CD4-positive, alpha-beta T cell treated with Interleukin-15 for 1 hour (primary cell): Measurements from ENCODE around the gene PDK1.

Experiments used
- DNase-seq: peaks from one replicate; pipeline ENCODE4 v3.0.0-alpha.2; 2020

Gene PDK1

DNA sequence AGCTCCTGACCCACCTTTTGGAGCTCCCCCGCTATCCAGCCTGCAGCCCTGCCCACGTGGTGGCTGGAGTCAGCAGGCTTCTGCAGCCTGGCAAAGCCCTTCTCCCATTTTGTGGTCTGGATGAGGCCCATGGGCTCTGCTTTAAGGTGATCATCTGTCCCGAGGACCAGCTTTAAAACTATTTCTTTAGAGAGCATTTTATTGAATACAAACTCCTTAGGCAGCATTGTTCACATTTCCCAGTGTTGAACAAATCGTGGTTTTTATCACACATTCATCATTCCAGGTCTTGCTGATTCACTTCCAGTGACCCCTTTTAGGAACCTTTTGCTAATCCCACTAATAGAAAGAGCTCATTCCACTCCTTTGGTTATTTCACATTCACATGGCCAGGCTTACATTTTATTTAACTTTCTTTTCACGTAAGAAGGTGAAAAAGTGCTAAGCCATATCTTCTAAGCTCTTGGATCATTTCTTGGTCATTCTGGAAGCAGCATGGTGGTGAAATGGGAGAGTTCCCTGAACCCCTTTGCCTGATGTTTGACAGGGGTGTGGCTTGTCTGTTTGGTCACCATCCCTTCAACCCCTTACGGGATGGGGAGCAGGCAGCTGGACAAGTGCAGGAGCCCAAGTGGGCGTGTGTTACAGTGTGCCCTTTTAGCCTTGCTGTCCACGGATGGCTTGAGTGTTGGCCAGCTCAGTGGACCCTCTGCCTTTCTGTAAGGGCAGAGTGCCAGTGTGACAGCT lies 99.4 kb downstream of the PDK1 start:
- DNase-seq: no peak

DNA sequence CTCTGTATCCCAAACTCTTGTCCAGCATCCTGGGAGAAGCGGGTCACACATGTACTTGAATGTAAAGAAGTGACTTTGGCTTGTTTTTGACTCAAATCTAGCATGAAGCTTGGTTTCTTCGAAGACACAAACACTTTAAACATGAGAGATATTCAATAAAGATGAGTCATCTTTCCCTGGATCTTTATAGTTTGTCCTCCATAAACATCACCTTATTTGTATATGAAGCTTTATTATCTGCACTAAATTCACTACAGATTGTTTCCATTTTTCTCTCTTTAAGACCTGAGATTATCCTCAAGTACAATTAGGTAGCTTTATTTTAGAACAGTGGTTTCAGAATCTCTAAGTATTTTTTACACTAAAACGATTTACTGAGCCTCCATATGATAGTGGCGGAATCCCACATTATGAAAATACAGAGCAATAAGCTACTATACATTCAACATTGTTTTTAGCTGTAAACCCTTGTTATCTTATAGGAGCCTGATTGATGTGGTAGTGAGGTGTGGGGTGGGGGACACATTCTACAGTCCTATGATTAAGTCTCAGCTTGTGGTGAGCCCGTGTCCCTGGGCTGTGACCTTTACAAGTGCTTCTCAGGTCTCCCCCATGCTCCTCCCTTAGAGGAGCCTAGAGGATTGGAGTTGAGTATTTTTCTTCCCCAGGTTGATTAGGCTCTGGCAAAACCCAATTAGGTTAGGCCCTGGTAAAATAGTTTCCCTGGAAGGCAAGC lies 100.1 kb downstream of the PDK1 start:
- DNase-seq: no peak
